Parathyroid adenoma (tissue), 2 donors: ENCODE results near the gene PTGDS.

ENCODE experiments used
- H2AFZ ChIP-seq: fragments of 300-600 bp; sonication (generic); one replicate; pipeline ENCODE4 v1.7.0; 2017; ENCODE audit warnings: antibody characterized with exemption, mild to moderate bottlenecking
- H3K27ac ChIP-seq: fragments of 300-600 bp; sonication (generic); one replicate; pipeline ENCODE4 v1.7.0; 2017
- H3K27me3 ChIP-seq: fragments of 300-600 bp; sonication (generic); one replicate; pipeline ENCODE4 v1.7.0; 2017; ENCODE audit warnings: low read length; ENCODE audit not compliant: control insufficient read depth, insufficient read depth
- H3K36me3 ChIP-seq: fragments of 300-600 bp; sonication (generic); one replicate; pipeline ENCODE4 v1.7.0; 2017; ENCODE audit warnings: low read length; ENCODE audit not compliant: control insufficient read depth, insufficient read depth
- H3K4me1 ChIP-seq: fragments of 300-600 bp; sonication (generic); one replicate; pipeline ENCODE4 v1.7.0; 2017; ENCODE audit warnings: control low read depth
- H3K4me2 ChIP-seq: fragments of 300-600 bp; sonication (generic); one replicate; pipeline ENCODE4 v1.7.0; 2017; ENCODE audit warnings: low read length
- H3K4me3 ChIP-seq: fragments of 300-600 bp; sonication (generic); one replicate; pipeline ENCODE4 v1.7.0; 2017; ENCODE audit warnings: low read depth, low read length
- H3K79me2 ChIP-seq: fragments of 300-600 bp; sonication (generic); one replicate; pipeline ENCODE4 v1.7.0; 2017; ENCODE audit warnings: control low read depth
- H3K9ac ChIP-seq: fragments of 300-600 bp; sonication (generic); one replicate; pipeline ENCODE4 v1.7.0; 2017; ENCODE audit warnings: mild to moderate bottlenecking
- H3K9me3 ChIP-seq: fragments of 300-600 bp; sonication (generic); one replicate; pipeline ENCODE4 v1.7.0; 2017; ENCODE audit warnings: low read length; ENCODE audit not compliant: control insufficient read depth
- CTCF ChIP-seq: fragments of 300-600 bp; sonication (generic); IDR thresholded peaks from one replicate; pipeline ENCODE4 v1.7.0; 2017; ENCODE audit warnings: antibody characterized with exemption, mild to moderate bottlenecking
- donor health status: primary hyperparathyroidism.

The PTGDS gene

GRCh38 chr9:137011907-137012675 is 34.8 kb downstream of the PTGDS start:
- Histone ChIP-seq H3K36me3 (no peaks in the 10 kb centered on the region), H3K27me3 (no peaks in the 10 kb centered on the region), H3K4me3 (no peak overlapping the region), H2AFZ (no peak overlapping the region), H3K4me1 (no peaks in the 10 kb centered on the region), H3K4me2 (no peak overlapping the region), H3K27ac (no peak overlapping the region), H3K9ac (no peak overlapping the region), H3K79me2 (no peaks in the 10 kb centered on the region), H3K9me3 (no peaks in the 10 kb centered on the region)
- TF ChIP-seq CTCF = no peak

- H3K4me1 ChIP-seq = no peaks in the 10 kb centered on the region
- no peaks in the 10 kb centered on the region for H3K27me3 ChIP-seq
- H3K79me2 ChIP-seq = no peaks in the 10 kb centered on the region
- H3K4me2 ChIP-seq = no peak overlapping the region
- H2AFZ ChIP-seq = no peak overlapping the region
- no peaks in the 10 kb centered on the region for H3K9me3 ChIP-seq
- TF ChIP-seq CTCF = no peak
- no peaks in the 10 kb centered on the region for H3K36me3 ChIP-seq
- no peak overlapping the region for H3K4me3 ChIP-seq
- no peak overlapping the region for H3K9ac ChIP-seq
- H3K27ac ChIP-seq = no peak overlapping the region
Observed at GRCh38 chr9:137012694-137013570, 35.6 kb downstream of the PTGDS start.

DNA sequence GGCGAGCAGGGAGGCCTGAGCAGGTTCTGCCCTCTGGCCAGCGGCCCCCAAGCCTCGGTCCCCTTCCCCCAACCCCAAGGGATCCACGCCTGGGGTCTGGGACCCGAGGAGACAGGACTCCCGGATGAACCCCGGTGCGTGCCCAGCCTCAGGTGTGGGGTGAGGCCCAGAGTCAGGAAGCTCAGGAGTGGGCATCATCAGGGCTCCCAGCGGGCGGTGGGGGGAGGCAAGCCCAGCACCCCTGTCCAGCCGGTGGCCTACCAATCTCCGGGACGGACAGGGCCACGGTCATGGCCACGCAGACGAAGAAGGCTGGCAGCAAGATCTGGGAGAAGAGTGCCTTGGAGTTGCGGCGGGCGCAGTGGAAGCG is 36.3 kb downstream of the PTGDS start:
- no peaks in the 10 kb centered on the region for H3K36me3 ChIP-seq
- no peak overlapping the region for H2AFZ ChIP-seq
- no peaks in the 10 kb centered on the region for H3K27me3 ChIP-seq
- no peaks in the 10 kb centered on the region for H3K79me2 ChIP-seq
- H3K4me2 ChIP-seq = no peak overlapping the region
- no peak for TF ChIP-seq CTCF
- no peaks in the 10 kb centered on the region for H3K9me3 ChIP-seq
- no peaks in the 10 kb centered on the region for H3K4me1 ChIP-seq
- H3K27ac ChIP-seq = no peak overlapping the region
- H3K4me3 ChIP-seq = no peak overlapping the region
- H3K9ac ChIP-seq = no peak overlapping the region

- TF ChIP-seq CTCF = no peak
- H3K36me3 ChIP-seq = no peaks in the 10 kb centered on the region
Observed at GRCh38 chr9:137014166-137014565, 36.9 kb downstream of the PTGDS start.

More at GRCh38 chr9:137014166-137014565, 36.9 kb downstream of the PTGDS start:
- Histone ChIP-seq H3K4me3 (no peak overlapping the region), H3K4me2 (no peak overlapping the region), H2AFZ (no peak overlapping the region), H3K27ac (no peak overlapping the region), H3K9ac (no peak overlapping the region), H3K4me1 (no peaks in the 10 kb centered on the region), H3K27me3 (no peaks in the 10 kb centered on the region), H3K9me3 (no peaks in the 10 kb centered on the region), H3K79me2 (no peaks in the 10 kb centered on the region)
